HG02885 (cell line): ENCODE data around the gene CERK.

Experiments used
- ATAC-seq: cut with Tn5 transposase; IDR thresholded peaks from one replicate; pipeline ENCODE4 v1.9.1; 2021; ENCODE audit warnings: mild to moderate bottlenecking; ENCODE audit not compliant: unreplicated experiment, poor library complexity

The CERK gene

DNA sequence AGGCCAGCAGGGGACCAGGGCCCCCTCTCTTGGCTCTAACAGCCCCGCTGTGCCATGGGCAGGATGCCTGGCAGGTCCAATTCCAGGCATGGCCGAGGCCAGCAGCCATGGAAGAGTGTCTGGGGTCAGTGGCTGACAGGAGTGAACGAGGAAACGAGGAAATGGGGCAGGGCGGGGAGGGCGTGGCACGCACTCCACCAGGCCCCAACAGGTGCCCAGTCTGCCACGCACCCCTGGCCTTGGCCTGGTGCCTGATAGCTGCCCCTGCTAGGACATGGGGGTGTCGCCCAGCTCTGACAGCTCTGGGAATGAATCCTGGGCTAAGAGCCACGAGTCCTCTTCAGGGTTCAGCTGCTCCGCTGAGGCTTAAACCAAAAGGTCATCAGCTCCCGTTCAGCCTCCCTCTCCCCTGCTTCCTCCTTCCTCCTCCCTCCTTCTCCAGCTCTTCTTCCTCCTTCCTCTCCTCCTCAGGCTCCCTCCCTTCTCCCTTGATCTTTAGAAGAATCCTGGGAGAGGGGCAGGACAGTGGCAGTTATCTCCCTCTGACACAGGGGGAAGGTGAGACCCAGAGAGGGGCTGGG lies 12.9 kb upstream of the CERK start:
- ATAC-seq = no peak

GRCh38 chr22:46750530-46750800 lies 12.4 kb upstream of the CERK start:
- no peak for ATAC-seq

DNA sequence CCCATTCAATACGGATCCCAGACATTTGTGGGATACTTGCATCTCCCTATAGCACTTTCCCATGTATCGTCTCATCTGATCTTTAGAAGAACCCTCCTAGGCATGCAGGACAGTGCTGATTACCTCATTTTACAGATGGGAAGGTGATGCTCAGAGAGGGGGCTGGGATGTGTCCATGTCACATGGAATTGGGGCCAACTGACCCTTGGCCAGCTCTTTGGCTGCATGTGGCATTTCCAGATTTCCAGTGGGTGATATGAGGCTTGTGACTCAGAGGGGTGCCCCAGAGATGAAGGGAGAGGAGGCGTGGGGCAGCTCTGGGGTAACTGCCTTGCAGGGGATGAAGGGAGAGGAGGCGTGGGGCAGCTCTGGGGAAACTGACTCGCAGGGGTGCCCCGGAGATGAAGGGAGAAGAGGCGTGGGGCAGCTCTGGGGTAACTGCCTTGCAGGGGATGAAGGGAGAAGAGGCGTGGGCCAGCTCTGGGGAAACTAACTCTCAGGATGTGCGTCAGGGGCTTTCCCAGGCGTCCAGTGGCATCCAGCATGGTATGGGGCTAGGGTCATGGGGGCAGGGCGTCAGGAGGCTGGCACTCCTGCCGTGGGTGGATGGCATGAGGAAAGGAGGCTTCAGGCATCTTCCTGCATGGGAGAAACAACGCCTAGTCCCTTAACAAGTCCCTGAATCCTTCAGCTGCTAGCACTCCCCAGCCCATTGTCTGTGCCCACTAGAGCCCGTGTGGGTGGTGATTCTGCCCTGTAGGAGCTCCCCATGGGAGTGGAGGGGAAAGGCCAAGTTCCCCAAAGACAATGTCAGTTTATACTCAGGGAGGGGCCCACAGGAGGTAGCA lies 11.9 kb upstream of the CERK start:
- no peak for ATAC-seq

DNA sequence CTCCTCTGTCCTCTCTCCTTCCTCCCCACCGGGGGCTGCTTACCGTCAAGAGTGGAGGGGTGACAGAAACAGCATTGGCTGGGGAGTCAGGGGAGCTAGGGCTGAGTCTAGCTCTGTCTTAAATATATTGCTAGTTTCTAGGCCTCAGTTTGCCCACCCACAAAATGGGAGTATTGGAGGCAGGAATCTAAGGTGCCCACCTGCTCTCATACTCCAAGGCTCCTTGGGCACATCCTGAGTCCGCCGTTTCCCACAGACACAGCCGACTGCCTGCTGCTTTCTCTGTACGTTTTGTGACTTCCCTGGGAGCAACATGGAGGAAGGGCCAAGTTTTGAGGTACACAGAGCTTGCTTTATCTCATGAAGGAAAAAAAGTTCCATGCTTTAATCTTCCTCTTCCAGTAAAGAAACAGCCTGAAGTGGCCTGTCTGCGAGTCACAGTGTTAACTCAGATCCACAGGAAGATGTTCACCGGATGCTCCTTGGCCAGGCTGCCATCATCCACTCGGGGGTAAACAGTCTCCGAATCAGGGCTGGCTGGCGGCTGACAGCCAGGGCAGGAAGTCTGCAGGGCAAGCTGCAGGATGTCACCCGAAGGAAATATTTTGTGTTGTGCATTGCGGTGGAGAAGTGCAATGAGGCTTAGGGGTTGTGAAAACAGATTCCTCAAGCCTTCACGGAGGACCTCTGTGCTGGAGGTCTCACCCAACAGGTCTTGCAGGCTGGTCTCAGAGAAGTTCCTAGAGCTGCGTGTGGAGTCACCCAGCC lies 11.0 kb upstream of the CERK start:
- ATAC-seq = no peak

DNA sequence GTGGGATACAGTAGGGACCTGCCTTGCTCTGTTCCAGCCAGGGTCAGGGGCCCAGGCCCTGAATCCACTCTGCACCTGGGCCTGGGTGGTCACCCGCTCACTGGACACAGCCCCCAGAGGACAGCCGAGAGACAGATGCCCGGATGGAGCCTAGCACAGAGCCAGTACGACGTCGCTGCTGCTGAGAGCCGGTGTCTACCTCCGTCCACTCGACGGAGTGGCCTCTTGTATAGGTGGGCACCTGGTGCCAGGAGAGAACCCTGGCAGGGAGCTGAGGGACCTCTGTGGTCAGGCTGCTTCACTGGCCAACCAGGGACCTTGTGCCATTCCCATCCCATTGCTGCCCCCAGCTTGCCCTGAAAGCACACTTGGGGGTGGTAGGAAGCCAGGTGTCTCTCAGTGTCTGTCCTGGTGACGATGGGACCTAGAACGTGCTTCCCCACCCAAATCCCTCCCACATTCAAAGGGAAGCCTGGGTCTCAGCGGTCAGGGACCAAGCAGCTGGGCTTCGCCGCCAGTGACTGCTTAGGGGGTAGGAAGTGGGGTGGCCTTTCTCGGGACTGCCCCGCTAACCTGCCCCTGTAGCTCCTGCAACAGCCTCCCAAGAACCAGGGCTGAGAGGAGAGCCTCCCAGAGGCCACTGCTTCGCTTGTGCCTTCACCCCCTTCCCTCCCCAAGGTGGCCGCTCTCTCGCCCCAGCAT lies 10.3 kb upstream of the CERK start:
- ATAC-seq = no peak

DNA sequence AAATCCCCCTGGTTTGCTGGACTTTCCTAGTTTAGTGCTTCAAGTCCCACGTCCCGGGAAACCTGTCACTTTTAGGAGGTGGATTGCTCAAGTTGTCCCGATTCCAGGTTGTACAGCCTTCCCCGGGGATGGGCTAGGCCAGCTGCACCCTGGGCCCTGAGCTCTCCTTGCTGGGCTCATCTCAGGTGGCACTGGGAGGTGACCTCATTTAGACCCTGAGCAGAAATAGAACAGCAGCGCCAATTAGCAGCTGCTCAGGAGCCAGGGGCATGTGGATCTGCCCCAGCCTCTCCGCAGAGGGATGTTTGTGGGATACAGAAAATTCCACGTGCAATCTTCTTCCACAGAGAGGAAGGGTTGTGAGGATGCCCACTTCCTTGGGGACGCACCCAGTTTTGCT lies 9.6 kb upstream of the CERK start:
- no peak for ATAC-seq

- ATAC-seq = no peak
Observed at GRCh38 chr22:46746620-46747019, 8.6 kb upstream of the CERK start.

DNA sequence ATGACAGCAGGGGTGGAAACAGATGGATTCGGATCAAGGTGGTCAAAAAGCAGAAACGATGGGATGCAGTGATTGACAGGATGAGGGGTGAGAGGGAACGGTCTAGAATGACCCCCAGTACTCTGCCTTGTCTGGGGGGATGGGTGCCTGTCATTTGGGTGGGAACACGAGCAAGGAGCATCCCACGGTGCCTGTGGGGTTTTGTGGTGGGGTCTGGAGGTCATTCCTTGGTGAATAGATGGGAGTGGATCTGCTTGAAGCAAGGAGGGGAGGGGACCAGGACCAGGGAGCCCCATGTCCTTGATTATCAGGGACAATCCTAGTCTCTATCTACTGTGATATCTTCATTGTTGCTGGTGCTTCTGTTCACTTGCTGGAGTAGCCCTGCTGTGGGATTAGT lies 8.1 kb upstream of the CERK start:
- ATAC-seq = no peak

DNA sequence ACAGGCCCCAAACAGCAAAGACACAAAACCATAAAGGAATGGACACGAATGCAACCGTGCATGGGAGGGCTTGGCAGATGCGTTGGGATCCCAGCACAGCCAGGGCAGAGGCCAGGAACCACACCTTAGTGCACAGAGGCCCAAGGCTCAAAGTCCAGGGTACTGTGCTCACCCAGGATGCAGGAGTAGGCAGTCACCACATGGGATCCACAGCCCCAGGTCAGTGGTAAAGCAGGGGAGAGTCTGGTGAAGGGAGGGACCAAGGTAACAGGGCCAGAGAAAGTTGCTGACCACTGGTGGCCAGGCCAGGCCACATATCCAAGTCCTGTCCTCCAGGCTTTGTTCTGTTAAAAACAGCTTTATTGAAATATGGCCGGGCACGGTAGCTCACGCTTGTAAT lies 6.5 kb upstream of the CERK start:
- no peak for ATAC-seq

DNA sequence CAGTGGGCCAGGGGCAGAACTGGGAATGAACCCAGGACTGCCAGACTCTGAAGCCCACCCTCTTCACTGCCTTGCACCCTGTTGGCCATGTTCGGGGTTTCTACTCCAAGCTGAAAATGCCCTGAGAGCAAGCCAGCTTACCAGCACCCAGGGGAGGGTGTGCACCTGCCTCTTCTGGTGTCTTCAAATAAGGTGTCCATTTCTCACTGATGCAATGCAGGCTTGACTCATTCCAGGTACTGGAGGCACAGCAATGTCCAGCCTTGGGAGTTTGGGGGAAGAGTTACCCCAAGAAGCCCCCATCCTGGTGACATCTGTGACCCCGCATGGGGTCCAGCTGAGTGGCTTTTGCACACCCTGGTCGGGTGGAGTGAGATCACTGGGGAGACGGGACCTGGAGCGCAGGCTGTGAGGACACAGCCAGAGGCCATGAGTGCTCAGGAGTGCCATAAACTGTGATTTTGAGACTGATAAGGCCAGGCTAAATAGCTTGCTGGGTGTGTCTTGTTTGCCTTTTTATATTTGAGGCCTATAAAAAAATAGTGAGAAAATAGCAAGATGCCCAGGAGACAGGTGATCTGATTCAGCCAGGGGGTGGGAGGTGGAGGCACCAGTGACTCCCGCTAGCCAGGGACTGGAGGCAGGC lies 4.6 kb upstream of the CERK start:
- ATAC-seq = no peak

- no peak for ATAC-seq
Observed at GRCh38 chr22:46741974-46742519, 4.0 kb upstream of the CERK start.

DNA sequence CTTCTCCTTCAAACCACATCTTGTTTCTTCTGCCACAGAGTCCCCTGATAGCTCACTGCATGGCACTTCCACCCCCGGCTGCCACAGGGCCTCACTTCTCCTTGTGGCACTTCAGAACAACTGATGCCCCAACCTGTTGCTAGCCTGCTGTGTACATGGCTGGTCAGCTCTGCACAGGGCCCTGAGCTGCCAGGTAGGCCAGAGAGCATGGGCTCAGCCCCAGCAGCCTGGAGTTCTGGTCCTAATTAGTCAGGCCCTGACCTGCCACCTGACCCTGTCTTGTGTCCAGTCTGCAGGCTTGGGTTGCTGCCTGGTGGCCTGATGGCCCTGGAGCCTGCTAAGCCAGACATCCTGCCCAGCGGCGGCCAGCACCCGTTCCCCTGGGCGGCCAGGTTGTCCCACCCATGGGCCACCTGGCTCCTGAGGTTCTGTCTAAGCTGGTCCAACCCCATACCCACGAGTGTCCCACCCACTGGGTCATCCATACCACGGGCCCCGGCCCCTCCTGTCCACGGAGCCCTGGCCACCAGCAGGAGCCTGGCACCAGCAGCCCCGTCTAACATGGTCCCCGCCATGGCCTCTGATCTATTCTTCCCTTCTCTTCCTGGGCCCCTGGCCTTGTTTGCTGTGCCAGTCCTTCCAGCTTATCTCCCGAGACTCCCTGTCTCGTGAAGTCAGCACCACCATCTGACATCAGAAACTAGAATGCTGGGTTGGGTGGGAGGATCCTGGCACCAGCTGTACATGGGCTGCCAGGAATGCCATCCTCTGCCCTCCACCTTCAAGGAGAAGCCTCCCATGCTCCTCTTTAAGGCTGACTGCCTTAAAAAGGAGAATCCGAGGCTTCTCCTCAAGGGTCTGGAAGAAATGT lies 3.1 kb upstream of the CERK start:
- ATAC-seq = no peak

GRCh38 chr22:46739094-46739870 lies 1.2 kb upstream of the CERK start:
- no peak for ATAC-seq

DNA sequence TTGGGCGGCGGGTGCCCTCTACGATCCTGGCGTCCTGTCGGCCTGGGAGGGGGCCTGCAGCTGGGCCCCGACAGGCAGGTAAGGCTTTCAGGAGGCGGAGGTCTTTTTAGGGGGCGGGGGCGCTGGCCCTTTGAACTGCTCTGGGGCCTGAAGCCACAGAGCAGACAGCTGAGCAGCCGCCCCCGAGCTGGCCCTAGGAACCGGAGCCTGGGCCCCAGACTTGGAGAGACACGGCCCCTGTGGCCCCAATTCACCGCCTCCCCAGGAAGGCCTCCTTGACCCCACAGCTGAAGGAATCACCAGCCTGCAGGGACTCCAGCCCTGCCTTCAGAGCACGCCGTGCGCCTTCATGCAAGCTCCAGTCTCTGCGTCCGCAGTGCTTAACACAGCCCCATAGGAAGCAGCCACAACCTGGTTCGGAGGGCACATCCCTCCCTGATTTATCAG lies 618 bp upstream of the CERK start:
- ATAC-seq = no peak

DNA sequence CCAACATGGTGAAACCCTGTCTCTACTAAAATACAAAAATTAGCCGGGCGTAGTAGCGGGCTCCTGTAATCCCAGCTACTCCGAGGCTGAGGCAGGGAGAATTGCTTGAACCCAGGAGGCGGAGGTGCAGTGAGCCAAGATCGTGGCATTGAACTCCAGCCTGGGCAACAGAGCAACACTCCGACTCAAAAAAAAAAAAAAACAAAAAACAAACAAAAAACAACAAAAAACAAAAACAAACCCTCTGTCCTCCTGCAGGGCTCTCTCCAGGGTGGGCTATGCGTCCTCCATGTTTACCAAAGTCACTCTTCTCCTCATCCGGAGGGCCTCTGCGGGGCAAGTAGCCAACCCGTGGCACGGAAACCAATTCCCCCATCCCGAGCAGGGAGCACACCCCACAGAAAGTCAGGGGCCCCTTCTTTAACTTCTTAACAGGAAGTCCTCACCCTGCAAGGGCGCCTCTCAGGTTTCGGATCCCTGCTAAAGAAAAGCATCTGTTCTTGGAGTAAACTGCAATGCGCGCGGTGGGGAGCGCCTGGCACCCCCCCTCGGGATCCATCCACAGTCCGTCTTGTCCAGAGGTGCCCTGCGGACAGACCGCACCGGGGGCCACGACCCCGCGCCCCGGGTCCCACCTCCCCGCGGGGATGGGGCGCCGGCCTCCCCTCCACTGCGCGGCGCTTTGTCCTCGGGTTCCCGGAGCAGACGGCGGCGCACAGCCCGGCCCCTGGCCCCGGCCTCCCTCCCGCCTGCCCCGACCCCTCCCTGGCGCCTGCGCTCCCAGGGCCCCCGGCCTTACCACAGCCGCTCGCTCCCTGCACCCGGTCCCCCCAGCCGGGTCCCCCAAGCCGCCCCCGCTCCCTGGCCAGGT lies 712 bp downstream of the CERK start:
- peak; percentile 38 for ATAC-seq

- ATAC-seq = no peak
Observed at GRCh38 chr22:46736705-46737104, 1.3 kb downstream of the CERK start.

GRCh38 chr22:46735747-46736608 lies 2.1 kb downstream of the CERK start:
- ATAC-seq = no peak
